Neural cell (in vitro differentiated cells): ENCODE results near the gene NEK2.

Experiments
- CTCF ChIP-seq: fragments of 450-650 bp; IDR thresholded peaks from 2 replicates; pipeline ENCODE4 v1.5.1; 2014; ENCODE audit warnings: antibody characterized with exemption, mild to moderate bottlenecking, moderate library complexity; ENCODE audit not compliant: poor library complexity, severe bottlenecking
- EP300 ChIP-seq: fragments of 450-650 bp; conservative IDR thresholded peaks from 2 replicates; pipeline ENCODE4 v1.6.1; 2014; ENCODE audit warnings: antibody characterized with exemption, mild to moderate bottlenecking, moderate library complexity; ENCODE audit not compliant: poor library complexity, severe bottlenecking
- EZH2 ChIP-seq: fragments of 200-600, 300-800 bp; shearing (Covaris generic), sonication (generic); IDR thresholded peaks from 2 replicates; pipeline ENCODE4 v1.6.1; 2014; ENCODE audit warnings: antibody characterized with exemption, low read length, borderline replicate concordance, mild to moderate bottlenecking; ENCODE audit not compliant: insufficient read depth, poor library complexity, severe bottlenecking
- MXI1 ChIP-seq: fragments of 450-650 bp; conservative IDR thresholded peaks from 2 replicates; pipeline ENCODE4 v1.6.1; 2014; ENCODE audit warnings: antibody characterized with exemption, mild to moderate bottlenecking; ENCODE audit not compliant: poor library complexity, severe bottlenecking
- POLR2AphosphoS5 ChIP-seq: IDR thresholded peaks from 2 replicates; pipeline ENCODE4 v1.6.1; 2012
- RAD21 ChIP-seq: fragments of 450-650 bp; conservative IDR thresholded peaks from 2 replicates; pipeline ENCODE4 v1.6.1; 2014; ENCODE audit warnings: antibody characterized with exemption, mild to moderate bottlenecking, moderate library complexity
- REST ChIP-seq: IDR thresholded peaks from 2 replicates; pipeline ENCODE4 v1.6.1; 2012; ENCODE audit warnings: borderline replicate concordance
- TAF1 ChIP-seq: IDR thresholded peaks from 2 replicates; pipeline ENCODE4 v1.6.1; 2012; ENCODE audit warnings: low read depth

GRCh38 chr1:211713231-211713630 lies 37.8 kb upstream of the NEK2 start:
- TF ChIP-seq EP300 (no peak), CTCF (no peak), POLR2AphosphoS5 (no peak), EZH2 (no peak), REST (no peak), MXI1 (no peak), TAF1 (no peak), RAD21 (no peak)
